ENCODE results near the gene U2AF2. TPM values are rescaled to one million over a fixed set of nuclear protein-coding genes. Genes with fewer than 3 reads are reported as not detected.

Gene U2AF2
- total RNA-seq, 1 donor from 2014 or later, result 273 TPM

DNA sequence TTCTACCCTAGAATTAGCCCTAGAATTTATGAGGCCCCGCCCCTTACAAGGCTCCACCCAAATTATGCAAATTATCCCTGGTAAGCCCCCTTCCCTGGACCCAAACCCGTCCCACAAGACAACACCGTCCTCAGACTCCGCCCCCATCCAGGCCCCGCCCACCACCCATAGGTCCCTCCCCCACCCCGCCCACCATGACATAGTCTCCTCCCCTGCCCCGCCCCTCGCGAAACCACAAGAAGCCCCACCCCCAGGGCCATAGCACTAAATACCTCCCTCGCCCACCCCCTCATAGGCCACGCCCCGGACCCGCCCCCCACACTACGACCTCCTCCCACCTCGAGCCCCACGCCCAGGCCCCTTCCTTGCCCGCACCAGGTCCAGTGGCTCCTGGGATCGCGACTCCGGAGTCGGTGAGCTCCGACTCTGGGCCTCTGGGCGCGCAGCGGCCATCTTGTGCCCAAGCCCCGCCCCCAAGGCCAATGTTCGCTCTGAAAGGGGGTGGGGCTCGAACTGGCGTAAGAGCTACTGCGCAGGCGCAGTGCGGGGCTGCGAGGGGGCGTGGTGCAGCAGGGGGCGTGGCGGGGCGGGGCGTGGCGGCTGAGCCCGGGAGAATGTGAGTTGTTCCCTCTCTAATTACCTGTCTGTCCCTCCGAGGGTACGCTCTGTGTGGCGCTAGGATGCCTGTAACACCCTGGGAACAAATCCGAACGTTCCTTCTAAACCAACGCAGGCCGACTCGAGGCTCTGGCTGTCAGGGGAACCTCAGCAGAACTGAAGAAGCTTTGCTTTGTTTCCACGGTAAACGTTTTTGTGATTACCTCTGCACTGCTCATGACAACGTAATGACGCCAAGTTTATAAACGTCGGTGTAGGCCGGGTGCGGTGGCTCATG is 30.5 kb upstream of the U2AF2 start, which contains the start of gene ZNF784:
TSS of gene ZNF784 (minus strand) at position 458 of the 895 bp plus-strand sequence. CDS start at position 453, 5 bp downstream.
- peaks cover 17% of the 10 kb centered on the region for H3K4me1 Mint-ChIP-seq
- peak; percentile 93 for DNase-seq
- ChIA-PET POLR2A (interaction anchor here (0.6 to 4.0 kb wide), 21 partner anchors 8 to 543 kb away, joined by 3 to 53 read pairs (median 5); partner anchors contain the start of genes CCDC106, FIZ1, PPP6R1 and U2AF2), CTCF (interaction anchor here (0.8 to 2.2 kb wide), 7 partner anchors 9 to 157 kb away, joined by 3 to 12 read pairs (median 4); partner anchors contain the start of gene ZNF865)
- intact Hi-C loops (cut with micrococcal nuclease), result loop anchor here (1.0 to 2.0 kb wide), 6 partner anchors 19 to 240 kb away; partner anchors contain the start of genes FIZ1, ISOC2, RPL28 and TMEM238
- H3K9me3 Mint-ChIP-seq, result no peaks in the 10 kb centered on the region
- TF ChIP-seq, protein P1, sequence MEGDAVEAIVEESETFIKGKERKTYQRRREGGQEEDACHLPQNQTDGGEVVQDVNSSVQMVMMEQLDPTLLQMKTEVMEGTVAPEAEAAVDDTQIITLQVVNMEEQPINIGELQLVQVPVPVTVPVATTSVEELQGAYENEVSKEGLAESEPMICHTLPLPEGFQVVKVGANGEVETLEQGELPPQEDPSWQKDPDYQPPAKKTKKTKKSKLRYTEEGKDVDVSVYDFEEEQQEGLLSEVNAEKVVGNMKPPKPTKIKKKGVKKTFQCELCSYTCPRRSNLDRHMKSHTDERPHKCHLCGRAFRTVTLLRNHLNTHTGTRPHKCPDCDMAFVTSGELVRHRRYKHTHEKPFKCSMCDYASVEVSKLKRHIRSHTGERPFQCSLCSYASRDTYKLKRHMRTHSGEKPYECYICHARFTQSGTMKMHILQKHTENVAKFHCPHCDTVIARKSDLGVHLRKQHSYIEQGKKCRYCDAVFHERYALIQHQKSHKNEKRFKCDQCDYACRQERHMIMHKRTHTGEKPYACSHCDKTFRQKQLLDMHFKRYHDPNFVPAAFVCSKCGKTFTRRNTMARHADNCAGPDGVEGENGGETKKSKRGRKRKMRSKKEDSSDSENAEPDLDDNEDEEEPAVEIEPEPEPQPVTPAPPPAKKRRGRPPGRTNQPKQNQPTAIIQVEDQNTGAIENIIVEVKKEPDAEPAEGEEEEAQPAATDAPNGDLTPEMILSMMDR (IDR thresholded peaks at IDR 0.05), result no peak
- ATAC-seq (ENCODE audit: low read depth), result peak; percentile 85
- H3K27ac Mint-ChIP-seq, result peak within 1 kb of the TSS; percentile 97
- peak within 1 kb of the TSS; percentile 94 for H3K4me3 Mint-ChIP-seq
- H3K27me3 Mint-ChIP-seq, result no peaks in the 10 kb centered on the region
- H3K36me3 Mint-ChIP-seq (ENCODE audit: low read depth), result peaks cover 14% of the 10 kb centered on the region

DNA sequence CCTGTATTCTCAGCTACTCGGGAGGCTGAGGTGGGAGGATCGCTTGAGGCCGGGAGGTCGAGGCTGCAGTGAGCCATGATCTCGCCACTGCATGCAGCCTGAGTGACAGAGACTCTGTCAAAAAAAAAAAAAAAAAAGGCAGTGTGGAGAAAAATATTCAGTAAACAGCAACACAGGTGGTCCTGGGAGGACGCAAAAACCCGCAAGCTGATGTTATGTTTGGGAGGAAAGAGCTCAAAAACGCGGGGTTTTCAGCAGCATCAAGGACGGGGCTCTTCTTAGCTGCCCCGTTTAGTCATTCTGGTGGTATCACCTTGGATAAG is 29.9 kb upstream of the U2AF2 start:
- ATAC-seq (ENCODE audit: low read depth), result no peak
- Mint-ChIP-seq H3K36me3 (ENCODE audit: low read depth) (peaks cover 14% of the 10 kb centered on the region), H3K27me3 (no peaks in the 10 kb centered on the region), H3K9me3 (no peaks in the 10 kb centered on the region), H3K27ac (peak overlapping the region; percentile 97), H3K4me1 (peaks cover 17% of the 10 kb centered on the region), H3K4me3 (peak overlapping the region; percentile 94)
- CTCF ChIA-PET, result interaction anchor here (0.8 to 2.2 kb wide), 6 partner anchors 9 to 157 kb away, joined by 3 to 12 read pairs (median 6); partner anchors contain the start of gene ZNF865
- TF ChIP-seq, protein P1 (IDR thresholded peaks at IDR 0.05), result no peak
- POLR2A ChIA-PET, result interaction anchor here (0.6 to 4.0 kb wide), 19 partner anchors 8 to 543 kb away, joined by 3 to 53 read pairs (median 5); partner anchors contain the start of genes CCDC106, FIZ1, PPP6R1 and U2AF2
- no peak for DNase-seq
- intact Hi-C loops (cut with micrococcal nuclease), result loop anchor here (2.0 kb wide), 1 partner anchor 240 kb away; the partner anchor contains the start of genes RPL28 and TMEM238

DNA sequence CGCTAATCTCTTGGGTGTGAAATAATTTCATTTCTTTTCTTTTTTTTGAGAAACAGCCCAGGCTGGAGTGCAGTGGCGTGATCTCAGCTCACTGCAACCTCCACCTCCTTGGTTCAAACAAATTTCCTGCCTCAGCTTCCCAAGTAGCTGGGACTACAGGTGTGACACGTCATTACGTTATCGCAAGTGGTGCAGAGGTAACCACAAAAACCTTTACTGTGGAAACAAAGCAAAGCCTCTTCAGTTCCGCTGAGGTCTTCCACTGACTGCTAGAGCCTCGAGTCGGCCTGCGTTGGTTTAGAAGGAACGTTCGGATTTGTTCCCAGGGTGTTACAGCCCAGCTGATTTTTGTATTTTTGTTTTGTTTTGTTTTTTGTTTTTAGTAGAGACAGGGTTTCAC is 28.5 kb upstream of the U2AF2 start:
- CTCF ChIA-PET, result interaction anchor here (0.7 to 1.8 kb wide), 4 partner anchors 20 to 159 kb away, joined by 3 to 8 read pairs (median 4); no protein-coding TSS in a partner anchor
- Mint-ChIP-seq H3K9me3 (no peaks in the 10 kb centered on the region), H3K4me3 (no peak overlapping the region), H3K4me1 (peaks cover 15% of the 10 kb centered on the region), H3K27ac (no peak overlapping the region), H3K27me3 (no peaks in the 10 kb centered on the region), H3K36me3 (ENCODE audit: low read depth) (peaks cover 7% of the 10 kb centered on the region)
- POLR2A ChIA-PET, result interaction anchor here (1.2 to 4.0 kb wide), 3 partner anchors 21 to 287 kb away, joined by 3 to 53 read pairs (median 27); partner anchors contain the start of genes FIZ1, KMT5C, ZNF524 and ZNF865
- DNase-seq (no peak), ATAC-seq (ENCODE audit: low read depth) (no peak)
- TF ChIP-seq, protein P1 (IDR thresholded peaks at IDR 0.05), result no peak
- intact Hi-C loops (cut with micrococcal nuclease), result no loop called here

- Mint-ChIP-seq H3K27me3 (no peaks in the 10 kb centered on the region), H3K27ac (peak overlapping the region; percentile 37), H3K4me3 (peak overlapping the region; percentile 60), H3K36me3 (ENCODE audit: low read depth) (peaks cover 17% of the 10 kb centered on the region), H3K9me3 (no peaks in the 10 kb centered on the region), H3K4me1 (peaks cover 40% of the 10 kb centered on the region)
- intact Hi-C loops (cut with micrococcal nuclease), result loop anchor here (1.0 kb wide), 2 partner anchors 21 to 491 kb away; no protein-coding TSS in a partner anchor
- TF ChIP-seq, protein P1 (IDR thresholded peaks at IDR 0.05), result no peak
- ChIA-PET CTCF (interaction anchor here (0.5 to 4.9 kb wide), 29 partner anchors 8 to 701 kb away, joined by 3 to 90 read pairs (median 7); partner anchors contain the start of genes CCDC106, FIZ1, U2AF2 and ZNF524), POLR2A (interaction anchor here (0.6 to 3.0 kb wide), 18 partner anchors 8 to 722 kb away, joined by 3 to 22 read pairs (median 6); partner anchors contain the start of genes FIZ1, ISOC2, U2AF2 and ZNF581)
- peak; percentile 57 for ATAC-seq (ENCODE audit: low read depth)
- DNase-seq, result peak; percentile 44
These were observed 22.4 kb upstream of the U2AF2 start for GRCh38 chr19:55632463-55632834.

All from activated B cell treated with CpG ODN at 0.5 μM for 24 hours (primary cell).